LHCN-M2 (cell line): ENCODE data around the gene FGD3. TPM values are rescaled to one million over a fixed set of nuclear protein-coding genes. Genes with fewer than 3 reads are reported as not detected.
A peak's percentile ranks its signal among the peaks of the same experiment; 100 is the strongest.

Experiments
- DNase-seq: peaks from one replicate; pipeline ENCODE4 v3.0.0-alpha.2; 2012; ENCODE audit warnings: low read depth
- total RNA-seq: library from RNA; depleted of rRNA; stranded (reverse); fragments of >200 nt; gene quantifications from 2 replicates; pipeline ENCODE4 v1.2.3, GENCODE V29; 2014

FGD3 gene
- total RNA-seq, 1 experiment from 2014 or later = not detected

DNA sequence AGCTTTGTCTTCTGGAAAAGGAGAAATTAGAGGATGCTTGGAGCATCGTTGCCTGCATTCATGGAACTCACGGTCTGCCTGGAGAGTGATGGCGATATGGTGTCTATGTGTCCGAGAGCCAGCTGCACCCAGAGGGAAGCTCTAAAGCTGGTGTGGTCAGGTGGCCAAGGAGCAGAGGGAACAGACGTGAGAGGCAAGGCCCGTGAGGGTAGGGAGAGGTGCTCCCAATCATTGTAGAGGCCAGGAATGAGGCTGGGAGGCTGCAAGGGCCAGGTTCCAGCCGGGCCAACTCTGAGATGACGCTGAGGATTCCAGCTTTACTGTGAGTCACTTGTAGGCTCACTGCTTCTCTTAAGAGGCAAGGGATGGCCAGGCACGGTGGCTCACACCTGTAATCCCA lies 7.6 kb downstream of the FGD3 start:
- no peak for DNase-seq

DNA sequence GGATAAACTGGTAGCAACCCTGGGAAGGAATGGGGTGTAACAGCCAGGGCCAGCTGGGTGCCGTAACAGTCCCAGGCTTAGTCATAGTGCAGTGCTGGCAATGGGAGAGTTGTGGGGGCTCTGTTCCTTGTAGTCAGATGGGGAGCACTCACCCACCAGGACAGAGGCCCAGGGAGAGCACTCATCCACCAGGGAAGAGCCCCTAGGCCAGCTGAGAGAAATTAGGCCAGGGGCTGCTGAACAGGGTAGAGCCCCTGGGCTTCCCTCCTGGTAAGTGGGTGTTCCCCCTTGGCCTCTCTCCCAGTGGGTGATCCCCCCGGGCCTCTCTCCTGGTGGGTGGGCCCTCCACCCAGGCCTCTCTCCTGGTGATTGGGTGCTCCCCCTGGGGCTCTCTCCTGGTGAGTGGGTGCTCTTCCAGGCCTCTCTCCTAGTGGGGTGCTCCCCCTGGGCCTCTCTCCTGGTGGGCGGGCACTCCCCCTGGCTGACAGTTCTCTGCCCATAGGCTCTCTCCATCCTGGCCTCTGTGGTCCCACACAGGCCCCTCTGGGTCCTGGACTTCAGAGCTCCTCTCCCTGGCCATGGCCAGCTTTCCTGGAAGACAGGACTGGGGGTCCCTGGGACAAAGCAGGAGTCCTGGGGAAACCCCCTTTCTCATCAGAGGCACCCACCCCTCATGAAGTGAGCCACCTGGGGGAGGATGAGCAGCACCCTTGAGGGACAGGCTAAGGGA lies 13.4 kb downstream of the FGD3 start:
- DNase-seq = no peak

GRCh38 chr9:92961627-92962302 lies 14.4 kb downstream of the FGD3 start:
- no peak for DNase-seq

GRCh38 chr9:92962303-92962649 lies 15.0 kb downstream of the FGD3 start:
- no peak for DNase-seq

DNA sequence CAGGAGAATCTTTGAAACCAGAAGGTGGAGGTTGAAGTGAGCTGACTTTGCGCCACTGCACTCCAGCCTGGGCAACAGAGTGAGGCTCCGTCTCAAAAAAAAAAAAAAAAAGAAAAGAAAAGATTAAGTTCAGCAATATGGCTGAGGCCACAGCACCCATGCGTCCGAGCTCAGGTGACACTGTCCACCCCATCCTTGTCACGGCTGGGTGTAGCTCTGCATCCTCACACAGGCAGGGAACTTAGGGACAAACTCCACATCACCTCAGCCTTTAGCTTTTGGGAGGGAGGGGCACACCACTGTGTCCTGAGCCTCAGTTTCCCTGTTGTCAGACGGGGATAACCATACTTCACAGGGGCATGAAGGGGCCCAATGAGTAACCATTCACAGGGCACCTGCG lies 15.5 kb downstream of the FGD3 start:
- no peak for DNase-seq

DNA sequence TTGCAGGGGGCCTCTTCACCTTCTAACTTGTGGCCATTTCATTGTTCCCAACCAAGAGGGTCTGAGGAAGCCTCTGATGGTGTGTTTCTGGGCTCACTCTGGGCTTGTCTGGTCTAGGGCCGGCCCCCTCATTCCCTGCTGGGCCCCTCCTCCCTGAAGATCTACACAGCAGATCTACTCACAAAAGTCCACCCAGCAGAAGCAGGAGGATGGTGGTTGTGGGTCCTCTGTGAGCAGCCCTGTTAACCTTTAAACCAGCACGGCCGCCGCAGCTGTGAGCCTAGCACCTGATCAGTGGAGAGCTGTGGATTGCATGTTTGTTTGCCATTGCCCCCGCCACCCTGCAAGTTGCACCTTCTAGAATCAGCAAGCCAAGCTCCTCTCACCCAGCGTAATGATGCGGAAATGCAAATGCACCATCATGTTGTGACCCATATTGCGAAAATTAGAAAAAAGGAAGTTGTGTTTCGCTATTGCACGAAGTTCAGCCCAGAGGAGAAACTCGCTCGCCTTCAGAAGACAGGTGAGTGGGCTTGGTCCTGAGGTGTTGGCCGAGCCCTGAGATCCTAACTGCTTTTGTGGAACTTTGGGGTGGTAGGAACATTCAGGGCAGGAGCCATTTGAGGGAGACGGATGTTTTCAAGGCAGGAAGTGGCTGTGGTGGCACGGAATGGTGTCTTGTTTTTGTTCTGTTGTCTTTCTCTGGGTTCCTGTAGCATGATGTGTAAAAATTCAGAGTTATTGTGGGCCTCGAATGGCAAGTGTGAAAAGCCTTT lies 16.7 kb downstream of the FGD3 start:
- no peak for DNase-seq

- DNase-seq = no peak
Measured at GRCh38 chr9:92964607-92965060, 17.3 kb downstream of the FGD3 start.

GRCh38 chr9:92965061-92965758 lies 17.9 kb downstream of the FGD3 start:
- no peak for DNase-seq

- DNase-seq = no peak
Measured at GRCh38 chr9:92965759-92966517, 18.6 kb downstream of the FGD3 start.

DNA sequence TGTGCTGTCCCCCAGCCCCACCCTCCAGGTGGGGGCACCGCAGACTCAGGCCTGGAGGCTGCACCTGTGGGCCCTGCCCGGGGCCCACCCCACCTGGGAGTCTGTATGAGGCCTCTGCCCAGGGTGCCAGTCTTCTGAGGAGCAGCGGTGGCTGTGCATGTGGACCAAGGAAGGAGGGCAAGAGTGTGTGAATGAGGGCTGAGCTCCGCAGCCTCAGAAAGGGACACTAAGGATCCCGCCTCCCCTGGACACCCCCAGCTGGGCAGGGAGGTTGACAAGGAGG lies 19.1 kb downstream of the FGD3 start:
- DNase-seq = no peak

GRCh38 chr9:92968081-92968480 lies 20.8 kb downstream of the FGD3 start:
- DNase-seq = no peak

- DNase-seq = no peak
Measured at GRCh38 chr9:92969516-92970466, 22.5 kb downstream of the FGD3 start.

DNA sequence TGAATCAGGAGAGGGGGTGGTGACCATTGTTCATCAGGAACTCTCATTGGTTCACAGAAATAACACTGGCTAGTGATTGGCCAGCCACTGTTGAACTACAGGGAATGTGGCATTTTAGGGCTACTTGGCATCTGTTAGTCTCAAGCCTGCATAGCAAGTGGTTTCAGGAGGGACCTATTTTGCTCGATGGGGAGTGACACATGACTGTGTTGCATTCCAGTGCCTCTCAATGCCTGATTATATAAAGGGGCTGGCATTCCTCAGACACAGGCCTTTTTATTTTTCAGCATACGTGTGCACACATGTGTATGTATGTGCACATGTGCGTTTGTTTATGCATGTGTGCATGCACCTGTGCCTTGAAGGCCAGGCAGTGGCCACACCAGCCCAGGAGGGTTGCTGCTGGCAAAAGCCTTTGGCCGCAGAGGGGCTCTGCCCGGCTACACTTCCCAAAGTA lies 23.2 kb downstream of the FGD3 start:
- peak; percentile 26 for DNase-seq

DNA sequence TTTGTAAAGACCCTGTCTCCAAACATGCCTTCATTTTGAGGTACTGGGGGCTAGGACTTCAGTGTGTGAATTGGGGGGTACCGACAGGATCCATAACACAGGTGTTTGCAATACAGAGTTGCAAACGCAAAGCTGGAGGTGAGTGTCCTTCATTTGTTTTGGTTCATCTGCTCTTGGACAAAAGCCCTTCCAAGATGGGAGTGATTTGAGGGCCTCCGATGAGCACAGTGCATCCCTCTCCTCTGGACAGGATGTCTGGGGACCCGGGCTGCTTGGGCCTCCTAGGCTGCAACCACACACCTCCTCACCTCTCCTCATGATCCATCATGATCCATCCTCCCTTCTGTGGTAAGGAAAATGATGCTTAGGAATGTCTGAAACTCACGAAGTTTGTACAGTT lies 23.8 kb downstream of the FGD3 start:
- DNase-seq = no peak

DNA sequence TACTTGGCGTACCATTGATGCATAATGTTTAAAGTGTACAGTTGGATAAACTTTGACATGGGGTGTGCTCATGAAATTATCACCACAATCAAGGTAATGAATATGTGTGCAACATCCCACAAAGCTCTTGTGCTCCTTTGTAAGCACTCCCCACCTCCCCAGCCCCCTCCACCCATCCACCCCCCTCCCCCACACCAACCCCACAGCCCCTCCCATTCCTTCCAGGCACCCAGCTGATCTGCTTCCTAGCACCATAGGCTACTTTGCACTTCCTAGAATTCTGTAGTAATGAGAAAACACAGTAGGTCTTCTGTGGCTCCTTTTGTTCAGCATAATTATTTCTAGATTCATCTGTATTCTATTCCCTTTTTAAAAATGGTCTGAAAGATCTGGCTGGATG lies 24.5 kb downstream of the FGD3 start:
- DNase-seq = no peak

DNA sequence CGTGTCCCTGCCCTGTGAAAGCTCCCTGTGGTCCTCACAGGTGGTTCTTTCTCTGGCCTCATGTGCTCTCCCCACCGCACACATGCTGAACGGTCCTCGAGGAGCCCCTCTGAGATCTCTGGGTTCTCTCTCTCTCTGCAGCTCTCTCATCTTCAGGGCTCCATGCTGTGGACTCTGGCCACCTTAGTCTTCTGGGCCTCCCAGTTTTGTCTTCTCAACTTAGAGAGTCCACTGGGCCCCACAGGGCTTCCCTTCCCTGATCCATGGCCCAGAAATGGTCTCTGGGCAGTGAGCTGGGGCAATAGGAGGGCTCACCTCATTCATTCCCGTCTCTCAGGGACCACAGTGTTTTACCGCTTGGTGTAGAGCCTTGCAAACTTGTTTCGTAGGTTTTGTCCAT lies 26.4 kb downstream of the FGD3 start:
- no peak for DNase-seq

DNA sequence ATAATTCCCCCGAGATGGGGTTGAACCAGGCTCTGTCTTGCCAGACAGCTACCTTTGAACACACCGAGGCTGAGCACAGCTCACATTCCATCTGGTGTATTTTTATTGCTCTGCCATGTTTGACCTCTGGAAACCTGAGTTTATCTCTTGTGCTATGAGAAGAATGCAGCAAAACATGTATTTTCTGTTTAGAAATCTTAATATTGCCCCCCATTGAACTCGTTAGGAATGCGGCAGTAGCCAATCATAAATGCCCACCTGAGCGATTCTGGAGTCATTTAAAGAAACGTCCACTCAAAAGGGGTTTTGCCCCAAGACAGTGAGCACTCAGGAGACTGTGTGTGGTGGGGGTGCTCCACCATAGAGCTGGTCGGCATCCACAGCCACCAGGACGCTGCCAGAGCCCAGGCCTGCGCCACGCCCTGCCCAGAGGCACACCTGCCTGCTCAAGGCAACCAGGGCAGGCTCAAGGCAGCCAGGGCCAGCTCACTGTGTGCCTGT lies 26.9 kb downstream of the FGD3 start:
- DNase-seq = no peak

DNA sequence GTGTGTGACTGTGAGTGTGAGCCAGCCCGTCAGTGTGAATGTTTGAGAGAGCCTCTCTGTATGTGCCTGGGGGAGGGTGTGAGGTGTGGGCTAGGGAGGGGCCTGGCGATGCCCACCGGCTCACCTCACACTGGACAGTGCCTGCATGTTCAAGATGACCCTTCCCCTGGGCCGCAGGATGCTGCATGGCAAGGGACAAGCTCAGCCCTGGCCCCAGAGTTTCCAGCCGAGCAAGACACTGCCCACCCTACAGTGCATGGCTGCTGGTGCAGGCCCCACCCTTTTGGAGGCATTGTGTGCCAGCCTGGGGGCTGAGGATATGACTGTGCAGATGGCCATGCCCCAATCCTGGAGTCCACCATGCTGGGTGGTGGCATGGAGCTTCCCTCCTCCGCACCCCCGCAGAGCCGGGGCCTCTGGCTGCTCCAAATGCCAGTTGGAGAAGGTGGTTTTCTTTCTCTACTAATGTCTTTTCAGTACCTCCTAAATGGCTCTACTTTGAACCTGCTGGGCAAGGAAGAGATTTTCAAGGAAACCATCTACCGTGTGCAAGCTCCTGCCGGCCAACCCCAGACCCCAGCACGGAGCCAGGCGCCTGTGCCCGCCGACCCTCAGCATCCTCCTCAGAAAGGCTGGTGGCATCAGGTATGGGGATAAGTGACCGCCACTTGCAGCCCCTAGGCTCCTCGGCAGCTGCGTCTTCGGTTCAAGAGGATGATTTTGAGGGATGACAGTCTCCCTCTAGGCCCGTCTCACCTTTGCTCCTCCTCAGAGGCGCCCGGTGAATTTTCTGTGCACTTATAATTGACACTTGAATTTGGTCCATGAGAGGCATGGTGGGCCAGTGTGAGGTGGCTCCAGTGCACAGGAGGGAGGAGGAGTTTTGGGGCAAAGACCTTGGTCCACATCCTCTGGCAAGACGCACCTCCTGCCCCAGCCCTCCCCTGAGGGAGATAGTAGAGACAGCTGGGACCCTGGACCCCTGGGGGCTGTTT lies 27.7 kb downstream of the FGD3 start:
- DNase-seq = no peak

DNA sequence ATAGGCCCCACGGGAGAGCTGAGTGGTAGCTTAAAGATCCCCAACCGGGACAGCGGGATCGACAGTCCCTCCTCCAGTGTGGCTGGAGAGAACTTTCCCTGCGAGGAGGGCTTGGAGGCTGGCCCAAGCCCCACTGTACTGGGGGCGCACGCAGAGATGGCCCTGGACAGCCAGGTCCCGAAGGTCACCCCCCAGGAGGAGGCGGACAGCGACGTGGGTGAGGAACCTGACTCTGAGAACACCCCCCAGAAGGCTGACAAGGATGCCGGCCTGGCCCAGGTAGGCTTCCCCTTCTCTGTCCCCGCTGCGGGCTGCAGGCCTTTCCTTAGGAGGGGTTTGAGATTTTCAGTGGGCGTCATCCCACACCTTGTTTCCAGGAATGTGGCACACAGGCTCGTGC lies 29.1 kb downstream of the FGD3 start:
- no peak for DNase-seq
